HG03108 (cell line): ENCODE measurements around the gene CYSRT1.

Experiments used
- ATAC-seq: cut with Tn5 transposase; IDR thresholded peaks from one replicate; pipeline ENCODE4 v1.9.1; 2021; ENCODE audit warnings: moderate library complexity; ENCODE audit not compliant: unreplicated experiment

The CYSRT1 gene

DNA sequence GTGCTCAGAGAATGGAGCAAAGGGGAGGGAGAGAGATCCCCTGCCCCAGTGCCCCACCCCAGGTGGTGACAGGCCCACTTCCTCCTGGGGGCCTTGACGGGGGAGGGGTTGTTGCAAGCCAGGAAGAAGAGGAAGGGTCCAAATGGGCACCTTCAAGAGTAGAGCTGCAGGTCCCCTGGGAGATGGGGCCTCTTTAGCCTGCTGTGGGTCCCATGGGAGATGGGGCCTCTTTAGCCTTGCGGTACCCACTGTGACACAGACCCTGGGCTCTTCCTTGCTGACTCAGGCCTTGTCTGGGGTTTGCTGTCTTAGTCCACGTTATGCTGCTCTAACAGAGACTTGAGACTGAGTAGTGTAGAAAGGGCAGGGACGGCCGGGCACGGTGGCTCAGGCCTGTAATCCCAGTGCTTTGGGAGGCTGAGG, 43.0 kb downstream of the CYSRT1 start:
- no peak for ATAC-seq

DNA sequence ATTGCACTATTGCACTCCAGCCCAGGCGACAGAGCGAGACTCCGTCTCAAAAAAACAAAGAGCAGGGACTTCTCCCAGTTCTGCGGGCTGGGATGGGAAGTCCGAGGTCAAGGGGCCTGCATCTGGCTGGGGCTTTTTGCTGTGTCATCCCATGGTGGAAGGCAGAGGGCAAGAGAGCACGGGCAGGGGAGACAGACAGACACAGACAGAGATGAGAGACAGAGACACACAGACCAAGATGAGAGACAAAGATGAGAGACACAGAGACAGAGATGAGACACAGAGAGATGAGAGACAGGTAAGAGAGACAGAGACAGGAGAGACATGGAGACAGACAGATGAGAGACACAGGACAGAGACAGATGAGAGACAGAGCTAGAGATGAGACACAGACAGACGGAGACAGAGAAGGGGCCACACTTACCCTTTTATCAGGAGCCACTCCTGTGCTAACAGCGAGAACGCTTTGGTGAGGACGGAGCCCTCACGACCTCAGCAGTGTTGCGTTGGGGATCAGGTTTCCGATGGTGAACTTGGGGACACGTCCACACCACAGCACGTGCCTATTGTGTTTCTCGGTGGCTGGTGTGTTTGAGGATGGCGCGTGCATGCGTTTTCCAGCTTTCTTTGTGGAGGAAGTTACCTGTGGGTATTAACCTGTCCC, 43.7 kb downstream of the CYSRT1 start:
- ATAC-seq, result no peak

- ATAC-seq, result no peak
Measured at GRCh38 chr9:137269231-137269772, 44.3 kb downstream of the CYSRT1 start.

DNA sequence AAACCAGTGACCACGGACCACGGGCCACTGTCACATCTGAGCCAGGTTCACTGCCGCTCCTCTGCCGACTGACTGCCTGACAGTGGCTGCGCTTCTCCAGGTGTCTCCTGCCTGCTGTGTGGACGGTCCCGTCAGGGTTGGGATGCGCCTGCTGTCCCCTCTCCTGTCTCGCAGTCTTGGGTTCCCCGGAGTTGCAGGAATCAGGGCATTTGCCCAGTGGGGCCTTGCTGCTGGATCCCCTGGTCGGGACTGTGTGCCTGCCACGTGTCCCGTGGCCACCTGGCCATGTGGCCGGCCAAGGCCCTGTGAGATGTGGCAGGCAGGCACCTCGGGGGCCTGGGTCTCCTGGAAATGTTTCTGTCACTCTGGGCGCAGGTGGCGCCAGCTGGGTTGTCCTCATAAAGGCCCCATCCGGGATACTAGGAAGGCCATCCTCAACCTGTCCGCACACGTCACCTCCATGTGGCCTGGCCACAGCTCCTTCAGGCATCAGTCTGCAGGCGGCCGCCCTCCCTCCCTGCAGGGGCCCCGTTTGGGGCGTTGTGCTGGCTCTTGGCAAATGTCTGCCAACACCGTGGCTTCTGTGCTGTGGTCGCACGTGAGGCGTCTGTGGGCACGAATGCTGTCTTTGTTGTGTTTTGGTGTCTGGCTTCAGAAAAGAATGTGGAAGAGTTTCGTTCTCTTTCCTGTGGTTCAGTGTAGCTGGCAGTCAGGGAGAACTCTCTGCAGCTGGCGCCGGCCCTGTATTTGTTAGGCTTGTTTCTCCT, 46.1 kb downstream of the CYSRT1 start:
- no peak for ATAC-seq

- no peak for ATAC-seq
Measured at GRCh38 chr9:137271696-137272076, 46.7 kb downstream of the CYSRT1 start.

- no peak for ATAC-seq
Measured at GRCh38 chr9:137272241-137273094, 47.5 kb downstream of the CYSRT1 start.

GRCh38 chr9:137273095-137273490, 48.1 kb downstream of the CYSRT1 start:
- ATAC-seq, result no peak

- ATAC-seq, result no peak
Measured at GRCh38 chr9:137273611-137274320, 48.8 kb downstream of the CYSRT1 start.

DNA sequence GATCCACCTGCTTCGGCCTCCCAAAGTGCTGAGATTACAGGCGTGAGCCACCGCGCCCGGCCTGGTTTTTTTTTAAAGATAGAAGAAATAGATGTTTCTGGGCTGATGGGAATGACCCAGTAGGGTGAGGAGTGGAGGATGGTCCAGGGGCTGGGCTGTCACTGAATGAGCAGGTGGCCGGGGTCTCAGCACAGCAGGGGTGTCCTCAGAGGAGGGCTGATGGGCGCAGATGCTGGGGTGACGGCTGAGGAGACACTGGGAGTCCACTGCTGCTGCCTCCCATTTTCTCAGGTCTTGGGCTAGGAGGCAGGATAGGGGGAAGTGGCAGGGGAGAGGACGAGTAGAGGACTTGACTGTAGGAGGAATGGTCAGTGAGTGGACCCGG, 50.2 kb downstream of the CYSRT1 start:
- ATAC-seq, result no peak
